Measurements from ENCODE around the gene GRIN2B.

The GRIN2B gene

GRCh38 chr12:13956060-13956590 is 25.3 kb downstream of the GRIN2B start:
- no peak for DNase-seq (ENCODE audit: low spot score)

- no peak for DNase-seq (ENCODE audit: low spot score)
Measured at GRCh38 chr12:13952096-13952495, 29.3 kb downstream of the GRIN2B start.

GRCh38 chr12:13950502-13950901 is 30.9 kb downstream of the GRIN2B start:
- DNase-seq (ENCODE audit: low spot score): no peak

GRCh38 chr12:13948621-13949020 is 32.8 kb downstream of the GRIN2B start:
- DNase-seq (ENCODE audit: low spot score): no peak

- no peak for DNase-seq (ENCODE audit: low spot score)
Measured at GRCh38 chr12:13947276-13947946, 34.0 kb downstream of the GRIN2B start.

- no peak for DNase-seq (ENCODE audit: low spot score)
Measured at GRCh38 chr12:13945641-13946040, 35.8 kb downstream of the GRIN2B start.

GRCh38 chr12:13945236-13945635 is 36.2 kb downstream of the GRIN2B start:
- no peak for DNase-seq (ENCODE audit: low spot score)

GRCh38 chr12:13942826-13943225 is 38.6 kb downstream of the GRIN2B start:
- no peak for DNase-seq (ENCODE audit: low spot score)

GRCh38 chr12:13941258-13942249 is 39.8 kb downstream of the GRIN2B start:
- DNase-seq (ENCODE audit: low spot score): no peak

GRCh38 chr12:13940335-13940865 is 41.0 kb downstream of the GRIN2B start:
- DNase-seq (ENCODE audit: low spot score): no peak

- no peak for DNase-seq (ENCODE audit: low spot score)
Measured at GRCh38 chr12:13937735-13938134, 43.7 kb downstream of the GRIN2B start.

GRCh38 chr12:13935169-13935568 is 46.2 kb downstream of the GRIN2B start:
- no peak for DNase-seq (ENCODE audit: low spot score)

All from CD4-positive, alpha-beta T cell treated with Interleukin-15 for 4 hours (primary cell).